Activated CD8-positive, alpha-beta memory T cell treated with anti-CD3 and anti-CD28 coated beads, Interleukin-2, amount 50 U/mL, for 24 hours (primary cell): ENCODE results near the gene BOLA2B.
"Not testable (repeated sequence)": the region's sequence is repeated elsewhere in the genome, so short reads cannot be mapped to it uniquely, and the experiment has no call there.

ENCODE experiments used
- DNase-seq: peaks from one replicate; pipeline ENCODE4 v3.0.0-alpha.2; 2020; ENCODE audit errors: extremely low read depth

Gene BOLA2B

DNA sequence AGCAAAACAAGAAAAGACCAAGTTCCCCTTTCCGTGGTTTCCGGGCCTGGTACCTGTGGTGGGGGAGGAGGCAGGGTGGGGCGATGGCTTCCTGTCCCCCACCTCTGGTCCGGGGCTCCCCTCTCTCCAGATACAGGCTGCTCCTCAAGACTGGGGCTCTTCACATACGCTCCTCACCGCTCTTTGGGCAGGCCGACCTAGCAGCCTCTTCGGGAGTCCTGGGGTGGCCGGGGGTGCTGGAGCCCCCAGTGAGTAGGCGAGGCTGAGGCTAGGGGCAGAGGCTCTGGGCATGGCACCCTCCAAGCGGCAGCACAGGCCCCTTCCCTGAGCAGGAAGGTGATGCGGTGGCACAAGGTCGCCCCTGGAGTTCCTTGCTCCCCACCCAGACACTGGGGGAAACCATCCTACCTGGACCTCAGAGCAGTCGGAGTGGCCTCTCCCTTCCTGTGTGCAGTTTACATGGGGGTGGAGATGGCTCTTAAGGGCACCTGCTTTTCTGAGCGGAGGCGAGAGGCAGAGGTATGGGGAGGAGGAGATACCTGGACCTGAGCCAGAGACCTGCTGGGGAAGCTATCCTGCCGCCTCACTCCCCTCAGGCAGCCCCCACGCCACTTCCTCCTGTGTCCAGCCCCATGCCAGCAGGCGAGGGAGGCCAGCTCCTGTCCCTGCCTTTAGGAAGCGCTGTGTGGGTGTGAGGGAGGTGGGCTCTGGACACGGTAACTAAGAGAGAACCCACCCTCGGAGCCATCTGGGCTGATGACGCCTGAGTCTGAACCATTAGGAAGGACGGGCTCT, 9.2 kb downstream of the BOLA2B start:
- peak; percentile 44 for DNase-seq

DNA sequence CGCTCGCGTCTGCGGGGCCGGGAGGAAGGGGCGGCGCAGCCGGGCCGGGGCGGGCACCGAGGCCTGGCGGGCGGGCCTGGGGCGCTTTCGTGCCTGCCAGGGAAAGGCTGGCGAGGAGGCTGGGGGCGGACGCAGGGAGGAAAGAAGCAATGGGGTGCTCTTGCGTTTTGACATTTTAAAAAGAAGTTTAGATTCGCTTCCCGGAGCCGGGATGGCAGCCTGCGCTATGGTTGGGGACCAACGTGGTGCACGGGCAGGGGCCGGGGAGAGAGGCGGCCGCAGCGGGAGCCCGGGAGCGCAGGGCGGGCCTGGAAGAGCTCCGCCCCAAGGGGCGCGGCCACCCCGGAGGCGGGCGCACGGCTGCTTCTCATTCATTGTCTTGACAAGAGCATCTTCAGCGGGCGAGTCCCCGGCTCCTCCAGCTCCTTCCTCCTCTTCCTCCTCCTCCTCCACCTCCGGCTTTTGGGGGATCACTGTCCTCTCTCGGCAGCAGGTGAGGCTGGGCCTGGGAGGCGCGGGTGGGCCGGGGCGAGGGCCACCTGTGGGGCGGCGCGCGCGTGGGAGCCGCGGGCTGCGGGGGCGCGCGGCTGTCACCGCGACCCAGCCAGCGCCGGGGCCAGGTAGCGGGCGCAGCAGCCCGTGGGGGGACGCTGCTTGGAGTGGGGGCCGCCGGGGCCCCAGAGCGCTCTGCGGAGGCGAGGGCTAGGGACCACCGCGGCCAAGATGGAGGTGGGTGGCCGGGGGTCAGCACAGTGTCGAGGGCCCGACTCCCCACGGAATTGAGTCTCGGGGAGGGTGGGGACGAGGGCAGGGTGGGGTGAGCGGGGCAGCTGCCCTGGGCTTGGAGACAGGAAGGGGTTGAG, 10.0 kb downstream of the BOLA2B start, which contains the start of gene CORO1A:
Gene CORO1A (plus strand): TSS at position 370 of the 863 bp plus-strand sequence. CDS start 1,608 bp downstream, outside the sequence.
- DNase-seq: peak; percentile 59

DNA sequence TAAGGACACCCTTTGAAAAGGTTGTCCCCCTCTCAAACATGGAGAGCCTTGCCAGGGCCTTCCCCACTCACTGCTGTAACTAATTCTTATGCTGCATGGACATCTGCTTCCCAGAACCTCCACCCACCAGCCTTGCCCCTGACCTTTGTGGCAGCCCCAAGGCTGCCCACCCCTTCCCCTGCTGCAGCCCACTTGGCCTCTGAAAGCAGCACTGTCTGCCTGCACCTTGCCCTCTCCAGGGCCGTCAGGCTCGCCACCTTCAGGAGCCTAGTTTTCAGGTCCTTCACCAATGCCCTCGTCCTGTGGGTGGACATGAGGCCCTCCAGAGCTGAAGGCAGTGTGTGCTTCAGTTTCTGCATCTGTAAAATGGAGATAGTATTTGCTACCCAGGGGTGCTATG, 12.7 kb downstream of the BOLA2B start:
- no peak for DNase-seq

DNA sequence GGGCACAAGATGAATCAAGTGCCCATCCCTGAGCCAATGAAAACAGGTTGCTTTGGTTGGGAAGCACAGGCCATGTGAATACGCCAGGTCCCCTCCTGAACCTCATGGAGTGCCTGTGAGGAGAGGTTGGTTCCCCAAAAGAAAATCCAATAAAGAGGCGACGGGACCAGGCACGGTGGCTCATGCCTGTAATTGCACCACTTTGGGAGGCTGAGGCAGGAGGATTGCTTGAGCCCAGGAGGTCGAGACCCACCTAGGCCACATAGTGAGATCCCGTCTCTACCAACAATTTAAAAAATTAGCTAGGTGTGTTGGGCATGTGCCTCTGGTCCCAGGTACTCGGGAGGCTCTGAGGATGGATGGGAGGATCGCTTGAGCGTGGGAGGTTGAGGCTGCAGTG, 13.5 kb downstream of the BOLA2B start:
- no peak for DNase-seq

DNA sequence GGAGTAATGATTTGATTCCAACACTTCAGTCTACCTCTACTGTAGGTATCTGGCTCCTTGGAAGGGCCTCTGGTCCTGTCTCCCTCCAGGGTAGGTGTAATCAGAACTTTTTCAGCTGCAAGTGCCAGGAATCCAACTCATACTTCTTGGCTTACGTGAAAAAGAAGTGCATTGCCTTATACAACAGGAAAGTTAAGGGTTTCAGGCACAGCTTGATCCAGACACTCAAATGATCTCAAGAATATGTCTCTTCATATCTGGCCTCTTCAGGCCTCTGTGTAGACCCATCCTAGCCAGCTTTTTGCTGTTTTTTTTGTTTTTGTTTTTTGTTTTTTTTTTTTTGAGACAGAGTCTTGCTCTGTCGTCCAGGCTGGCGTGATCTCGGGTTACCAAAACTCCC, 14.3 kb downstream of the BOLA2B start:
- no peak for DNase-seq

DNA sequence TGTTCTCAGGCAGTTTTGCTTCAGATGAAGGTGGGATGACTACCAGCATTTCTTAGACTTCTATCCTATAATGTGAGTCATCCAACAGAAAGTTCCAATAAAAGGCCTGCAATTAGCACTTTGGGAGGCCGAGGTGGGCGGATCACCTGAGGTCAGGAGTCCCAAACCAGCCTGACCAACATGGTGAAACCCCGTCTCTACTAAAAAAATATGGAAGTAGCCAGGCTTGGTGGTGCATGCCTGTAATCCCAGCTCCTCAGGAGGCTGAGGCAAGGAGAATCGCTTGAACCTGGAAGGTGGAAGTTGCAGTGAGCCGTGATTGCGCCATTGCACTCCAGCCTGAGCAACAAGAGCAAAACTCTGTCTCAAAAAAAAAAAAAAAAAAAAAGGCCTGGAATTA, 16.6 kb downstream of the BOLA2B start:
- DNase-seq: not testable (repeated sequence)

DNA sequence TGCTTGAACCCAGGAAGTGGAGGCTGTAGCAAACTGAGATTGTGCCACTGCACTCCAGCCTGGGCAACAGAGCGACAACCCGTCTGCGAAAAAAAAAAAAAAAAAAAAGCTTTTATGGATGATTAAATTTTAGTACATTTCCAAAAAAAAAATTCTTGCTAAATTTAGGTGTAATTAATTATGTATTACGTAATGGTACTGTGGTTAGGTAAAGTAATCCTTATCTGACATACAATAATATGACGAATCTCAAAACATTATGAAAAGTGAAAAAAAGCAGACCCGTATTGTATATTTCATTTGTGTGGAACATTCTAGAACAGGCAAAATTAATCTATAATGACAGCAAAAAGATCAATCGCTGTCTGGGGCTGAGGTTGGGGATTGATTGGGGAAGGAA, 20.4 kb downstream of the BOLA2B start:
- no peak for DNase-seq

DNA sequence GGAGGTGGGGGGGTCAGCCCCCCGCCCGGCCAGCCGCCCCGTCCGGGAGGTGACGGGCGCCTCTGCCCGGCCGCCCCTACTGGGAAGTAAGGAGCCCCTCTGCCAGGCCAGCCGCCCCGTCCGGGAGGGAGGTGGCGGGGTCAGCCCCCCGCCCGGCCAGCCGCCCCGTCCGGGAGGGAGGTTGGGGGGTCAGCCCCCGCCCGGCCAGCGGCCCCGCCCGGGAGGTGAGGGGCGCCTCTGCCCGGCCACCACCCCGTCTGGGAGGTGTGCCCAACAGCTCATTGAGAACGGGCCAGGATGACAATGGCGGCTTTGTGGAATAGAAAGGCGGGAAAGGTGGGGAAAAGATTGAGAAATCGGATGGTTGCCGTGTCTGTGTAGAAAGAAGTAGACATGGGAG, 23.3 kb downstream of the BOLA2B start:
- not testable (repeated sequence) for DNase-seq

DNA sequence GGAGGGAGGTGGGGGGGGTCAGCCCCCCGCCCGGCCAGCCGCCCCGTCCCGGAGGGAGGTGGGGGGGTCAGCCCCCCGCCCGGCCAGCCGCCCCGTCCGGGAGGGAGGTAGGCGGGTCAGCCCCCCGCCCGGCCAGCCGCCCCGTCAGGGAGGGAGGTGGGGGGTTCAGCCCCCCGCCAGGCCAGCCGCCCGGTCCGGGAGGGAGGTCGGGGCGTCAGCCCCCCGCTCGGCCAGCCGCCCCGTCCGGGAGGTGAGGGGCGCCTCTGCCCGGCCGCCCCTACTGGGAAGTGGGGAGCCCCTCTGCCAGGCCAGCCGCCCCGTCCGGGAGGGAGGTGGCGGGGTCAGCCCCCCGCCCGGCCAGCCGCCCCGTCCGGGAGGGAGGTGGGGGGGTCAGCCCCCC, 24.1 kb downstream of the BOLA2B start:
- DNase-seq: not testable (repeated sequence)

DNA sequence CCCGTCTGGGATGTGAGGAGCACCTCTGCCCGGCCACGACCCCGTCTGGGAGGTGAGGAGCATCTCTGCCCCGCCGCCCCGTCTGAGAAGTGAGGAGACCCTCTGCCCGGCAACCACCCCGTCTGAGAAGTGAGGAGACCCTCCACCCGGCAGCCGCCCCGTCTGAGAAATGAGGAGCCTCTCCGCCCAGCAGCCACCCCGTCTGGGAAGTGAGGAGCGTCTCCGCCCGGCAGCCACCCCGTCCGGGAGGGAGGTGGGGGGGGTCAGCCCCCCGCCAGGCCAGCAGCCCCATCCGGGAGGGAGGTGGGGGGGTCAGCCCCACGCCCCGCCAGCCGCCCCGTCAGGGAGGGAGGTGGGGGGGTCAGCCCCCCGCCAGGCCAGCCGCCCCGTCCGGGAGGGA, 24.7 kb downstream of the BOLA2B start:
- not testable (repeated sequence) for DNase-seq

DNA sequence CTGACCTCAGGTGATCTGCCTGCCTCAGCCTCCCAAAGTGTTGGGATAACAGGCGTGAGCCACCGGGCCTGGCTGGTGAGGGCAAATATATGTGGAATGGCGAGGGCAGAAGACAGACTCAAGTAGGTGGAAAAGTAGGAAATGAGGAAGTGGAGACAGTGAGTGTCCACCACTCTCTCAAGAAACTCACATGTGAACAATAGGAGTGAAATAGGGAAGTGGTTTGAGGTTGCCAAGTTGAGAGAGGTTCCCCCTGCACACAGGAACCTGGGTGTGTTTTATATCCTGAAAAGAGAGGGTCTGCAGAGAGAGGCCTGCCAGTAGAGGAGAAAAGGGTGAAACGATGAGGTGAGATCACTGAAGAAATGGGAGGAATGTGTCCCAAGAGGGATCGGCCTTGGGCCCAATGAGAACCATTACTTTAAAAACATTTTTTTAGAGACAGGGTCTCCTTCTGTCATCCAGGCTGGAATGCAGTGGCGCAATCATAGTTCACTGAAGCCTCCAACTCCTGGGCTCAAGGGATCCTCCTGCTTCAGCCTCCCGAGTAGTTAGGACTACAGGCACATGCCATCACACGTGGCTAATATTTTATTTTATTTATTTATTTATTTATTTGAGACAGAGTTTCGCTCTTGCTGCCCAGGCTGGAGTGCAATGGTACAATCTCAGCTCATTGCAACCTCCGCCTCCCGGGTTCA, 27.1 kb downstream of the BOLA2B start:
- no peak for DNase-seq

DNA sequence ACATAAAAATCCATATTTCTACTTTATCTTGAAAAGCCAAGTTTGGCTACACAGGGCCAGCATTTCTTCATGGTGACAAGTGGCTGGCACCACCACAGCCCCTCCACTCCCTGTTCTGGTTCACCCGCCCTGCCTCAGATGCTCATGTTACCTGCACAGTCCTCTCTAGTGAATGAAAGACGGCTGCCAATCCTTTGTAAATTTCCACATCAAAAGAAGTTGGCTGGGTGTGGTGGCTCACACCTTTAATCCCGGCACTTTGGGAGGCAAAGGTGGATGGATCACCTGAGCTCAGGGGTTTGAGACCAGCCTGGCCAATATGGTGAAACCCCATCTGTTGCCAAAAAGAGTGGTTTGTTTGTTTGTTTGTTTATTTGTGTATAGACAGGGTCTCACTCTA, 29.9 kb downstream of the BOLA2B start:
- DNase-seq: no peak

DNA sequence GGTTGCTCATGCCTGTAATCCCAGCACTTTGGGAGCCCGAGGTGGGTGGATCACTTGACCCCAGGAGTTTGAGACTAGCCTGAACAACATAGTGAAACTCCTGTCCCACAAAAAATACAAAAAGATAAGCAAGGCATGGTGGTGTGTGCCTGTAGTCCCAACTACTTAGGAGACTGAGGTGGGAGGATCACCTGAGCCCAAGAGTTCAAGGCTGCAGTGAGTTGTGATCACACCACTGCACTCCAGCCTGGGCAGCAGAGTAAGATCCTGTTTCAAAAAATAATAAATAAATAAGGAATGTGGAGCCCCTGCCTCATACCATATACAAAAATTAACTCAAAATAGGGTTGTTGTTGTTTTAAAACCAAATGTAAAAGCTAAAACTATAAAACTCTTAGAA, 36.3 kb downstream of the BOLA2B start:
- no peak for DNase-seq

DNA sequence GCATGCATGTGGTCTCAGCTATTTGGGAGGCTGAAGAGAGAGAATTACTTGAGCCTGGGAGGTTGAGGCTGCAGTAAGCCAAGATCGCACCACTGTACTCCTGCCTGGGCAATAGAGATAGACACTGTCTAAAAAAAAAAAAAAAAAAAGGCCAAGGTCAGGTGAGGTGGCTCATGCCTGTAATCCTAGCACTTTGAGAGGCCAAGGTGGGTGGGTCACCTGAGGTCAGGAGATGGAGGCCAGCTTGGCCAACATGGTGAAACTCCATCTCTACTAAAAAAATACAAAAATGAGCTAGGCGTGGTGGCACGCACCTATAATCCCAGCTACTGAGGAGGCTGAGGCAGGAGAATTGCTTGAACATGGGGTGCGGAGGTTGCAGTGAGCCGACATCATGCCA, 38.3 kb downstream of the BOLA2B start:
- no peak for DNase-seq

DNA sequence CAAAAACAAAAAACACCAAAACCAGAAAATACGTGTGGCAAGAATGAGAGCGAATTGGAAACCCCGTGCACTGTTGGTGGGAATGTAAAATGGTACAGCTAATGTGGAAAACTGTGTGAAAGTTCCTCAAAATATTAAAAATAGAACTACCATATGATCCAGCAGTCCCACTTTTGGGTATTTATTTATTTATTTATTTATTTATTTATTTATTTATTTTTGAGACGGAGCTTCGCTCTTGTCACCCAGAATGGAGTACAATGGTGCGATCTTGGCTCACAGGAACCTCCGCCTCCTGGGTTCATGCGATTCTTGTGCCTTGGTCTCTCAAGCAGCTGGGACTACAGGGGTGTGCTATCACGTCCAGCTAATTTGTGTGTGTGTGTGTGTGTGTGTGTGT, 40.9 kb downstream of the BOLA2B start:
- DNase-seq: no peak

DNA sequence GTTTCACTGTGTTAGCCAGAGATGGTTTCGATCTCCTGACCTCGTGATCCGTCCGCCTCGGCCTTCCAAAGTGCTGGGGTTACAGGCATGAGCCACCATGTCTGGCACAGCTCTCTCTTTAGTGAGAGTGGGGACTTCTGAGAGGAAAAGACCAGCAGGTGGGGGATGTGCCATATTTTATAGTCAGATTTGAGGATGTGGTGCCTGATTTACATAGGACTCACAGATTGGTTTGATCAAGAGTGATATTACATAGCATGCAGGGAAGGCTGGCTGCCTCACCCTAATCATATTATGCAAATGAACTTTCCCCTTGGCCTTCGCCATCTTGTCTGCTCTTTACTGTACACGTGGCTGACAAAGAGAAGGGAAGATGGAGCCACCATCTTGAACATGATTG, 42.4 kb downstream of the BOLA2B start:
- no peak for DNase-seq

DNA sequence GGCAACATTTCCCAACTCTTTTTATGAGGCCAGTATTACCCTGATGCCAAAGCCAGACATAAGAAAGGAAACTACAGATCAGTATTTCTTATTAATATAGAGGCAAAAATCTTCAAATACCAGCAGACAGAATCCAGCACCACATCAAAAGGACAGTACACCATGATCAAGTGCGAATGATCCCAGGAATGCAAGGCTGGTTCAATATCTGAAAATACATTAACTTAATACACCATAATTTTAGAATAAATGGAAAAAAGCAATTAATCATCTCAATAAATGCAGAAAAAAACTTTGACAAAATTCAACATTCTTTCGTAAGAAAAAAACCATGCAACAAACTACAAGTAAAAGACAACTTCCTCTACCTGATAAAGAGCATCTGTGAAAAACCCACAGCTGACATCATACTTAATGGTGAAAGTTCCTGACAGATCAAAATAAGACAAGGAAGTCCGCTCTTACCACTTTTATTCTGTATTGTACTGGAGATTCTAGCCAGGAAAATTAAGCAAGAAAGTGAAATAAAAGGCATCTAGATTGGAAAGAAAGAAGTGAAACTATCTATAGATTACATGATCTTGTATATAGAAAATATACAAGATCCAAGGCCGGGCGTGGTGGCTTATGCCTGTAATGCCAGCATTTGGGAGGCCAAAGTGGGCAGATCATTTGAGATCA, 44.1 kb downstream of the BOLA2B start:
- DNase-seq: no peak

DNA sequence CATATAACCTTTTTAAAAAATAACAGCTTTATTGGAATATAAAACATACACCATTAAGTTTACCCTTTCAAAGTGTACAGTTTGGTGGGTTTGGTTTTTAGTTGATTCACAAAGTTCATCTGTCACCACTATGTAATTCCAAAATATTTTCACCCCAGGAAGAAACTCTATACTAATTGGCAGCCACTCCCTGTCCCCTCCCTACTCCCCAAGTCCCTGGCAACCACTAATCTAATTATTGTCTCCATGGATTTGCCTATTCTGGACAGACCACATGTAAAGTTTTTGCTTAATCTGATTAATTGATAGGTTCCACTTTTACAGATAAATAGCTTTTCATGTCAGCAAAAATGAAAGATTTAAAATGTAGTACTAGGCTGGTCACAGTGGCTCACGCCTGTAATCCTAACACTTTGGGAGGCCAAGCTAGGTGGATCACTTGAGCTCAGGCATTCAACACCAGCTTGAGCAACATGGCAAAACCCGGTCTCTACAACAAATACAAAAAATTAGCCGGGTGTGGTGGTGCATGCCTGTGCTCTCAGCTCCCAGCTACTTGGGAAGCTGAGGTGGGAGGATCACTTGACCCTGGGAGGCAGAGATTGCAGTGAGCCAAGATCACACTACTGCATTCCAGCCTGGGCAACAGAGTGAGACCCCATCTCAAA, 45.5 kb downstream of the BOLA2B start:
- DNase-seq: no peak

DNA sequence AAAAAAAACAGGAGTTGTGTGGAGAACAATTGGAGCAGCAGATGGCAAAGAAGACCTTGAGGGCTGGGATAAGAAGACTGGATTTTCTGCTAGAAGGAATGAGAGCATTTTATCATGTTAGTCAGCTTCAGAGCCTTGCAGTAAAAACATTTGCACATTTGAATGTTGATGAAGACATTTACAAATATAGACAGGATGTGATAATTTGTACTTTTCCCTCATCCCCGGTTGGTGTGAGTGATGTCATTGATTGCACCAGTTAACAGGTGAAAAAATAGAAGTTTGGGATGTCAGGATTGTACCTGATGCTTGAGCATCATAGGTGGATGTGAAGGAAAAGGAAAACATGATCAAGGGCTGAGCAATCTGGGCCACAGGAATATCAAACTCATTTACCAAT, 47.8 kb downstream of the BOLA2B start:
- no peak for DNase-seq

DNA sequence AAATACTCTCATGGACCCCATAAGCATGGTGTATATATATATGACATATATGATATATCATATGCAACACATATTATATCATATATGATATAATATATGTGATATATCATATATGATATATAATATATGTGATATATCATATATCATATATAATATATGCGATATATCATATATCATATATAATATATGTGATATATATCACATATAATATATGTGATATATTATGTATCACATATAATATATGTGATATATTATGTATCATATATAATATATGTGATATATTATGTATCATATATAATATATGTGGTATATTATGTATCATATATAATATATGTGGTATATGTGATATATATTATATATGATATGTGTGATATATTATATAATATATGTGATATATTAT, 48.5 kb downstream of the BOLA2B start:
- no peak for DNase-seq

DNA sequence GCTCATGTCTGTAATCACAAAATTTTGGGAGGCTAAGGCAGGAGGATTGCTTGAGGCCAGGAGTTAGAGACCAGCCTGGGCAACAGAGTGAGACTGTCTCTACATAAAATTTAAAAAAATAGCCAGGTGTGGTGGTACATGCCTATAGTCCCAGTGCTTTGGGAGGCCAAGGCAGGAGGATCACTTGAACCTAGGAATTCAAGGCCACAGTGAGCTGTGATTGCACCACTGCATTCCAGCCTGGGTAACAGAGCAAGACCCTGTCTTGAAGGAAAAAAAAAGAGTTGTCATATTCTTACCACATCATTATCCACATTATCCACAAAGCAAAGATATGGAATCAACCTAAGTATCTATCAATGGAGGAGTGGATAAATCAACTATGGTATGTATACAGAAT, 49.4 kb downstream of the BOLA2B start:
- DNase-seq: no peak
